Measurements from ENCODE around the gene PRDX6.

PRDX6 gene

DNA sequence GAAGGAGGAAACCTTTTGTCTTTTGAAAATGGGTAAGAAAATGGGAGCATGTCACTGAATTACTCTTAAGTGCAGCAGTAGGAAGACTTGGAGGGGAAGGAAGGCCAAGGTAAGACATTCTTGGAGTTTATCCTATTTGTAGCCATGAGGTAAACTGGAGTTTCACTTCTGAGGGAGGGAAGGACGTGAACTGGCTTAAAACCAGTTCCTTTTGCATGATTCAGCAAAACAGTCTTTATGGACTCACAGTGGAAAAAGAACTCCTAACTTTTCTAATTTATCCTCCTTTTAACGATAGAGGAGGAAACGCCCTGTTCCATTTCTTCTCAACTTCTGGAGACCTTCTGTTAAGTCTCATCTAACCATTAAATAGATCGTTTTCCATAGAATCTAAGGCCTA, 2.5 kb downstream of the PRDX6 start (continued):
- TF ChIP-seq, protein P1, sequence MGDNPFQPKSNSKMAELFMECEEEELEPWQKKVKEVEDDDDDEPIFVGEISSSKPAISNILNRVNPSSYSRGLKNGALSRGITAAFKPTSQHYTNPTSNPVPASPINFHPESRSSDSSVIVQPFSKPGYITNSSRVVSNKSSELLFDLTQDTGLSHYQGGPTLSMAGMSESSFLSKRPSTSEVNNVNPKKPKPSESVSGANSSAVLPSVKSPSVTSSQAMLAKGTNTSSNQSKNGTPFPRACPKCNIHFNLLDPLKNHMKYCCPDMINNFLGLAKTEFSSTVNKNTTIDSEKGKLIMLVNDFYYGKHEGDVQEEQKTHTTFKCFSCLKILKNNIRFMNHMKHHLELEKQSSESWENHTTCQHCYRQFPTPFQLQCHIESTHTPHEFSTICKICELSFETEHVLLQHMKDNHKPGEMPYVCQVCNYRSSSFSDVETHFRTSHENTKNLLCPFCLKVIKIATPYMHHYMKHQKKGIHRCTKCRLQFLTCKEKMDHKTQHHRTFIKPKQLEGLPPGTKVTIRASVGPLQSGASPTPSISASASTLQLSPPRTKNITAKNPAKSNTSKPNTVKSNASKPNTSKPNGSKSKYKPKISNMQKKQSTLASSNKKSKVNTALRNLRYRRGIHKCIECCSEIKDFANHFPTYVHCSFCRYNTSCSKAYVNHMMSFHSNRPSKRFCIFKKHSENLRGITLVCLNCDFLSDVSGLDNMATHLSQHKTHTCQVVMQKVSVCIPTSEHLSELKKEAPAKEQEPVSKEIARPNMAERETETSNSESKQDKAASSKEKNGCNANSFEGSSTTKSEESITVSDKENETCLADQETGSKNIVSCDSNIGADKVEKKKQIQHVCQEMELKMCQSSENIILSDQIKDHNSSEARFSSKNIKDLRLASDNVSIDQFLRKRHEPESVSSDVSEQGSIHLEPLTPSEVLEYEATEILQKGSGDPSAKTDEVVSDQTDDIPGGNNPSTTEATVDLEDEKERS (tag by site-specific recombination; IDR thresholded peaks at IDR 0.05) = no peak

- peaks cover 29 to 72% of the 10 kb centered on the region in 2 experiments for H3K36me3 ChIP-seq (ENCODE audit: control insufficient read depth in 2 of 2, insufficient read depth in 1 of 2, low read length in 2 of 2)
- no peak for TF ChIP-seq ZNF571 (tag by site-specific recombination; IDR thresholded peaks at IDR 0.05)
- TF ChIP-seq ZXDB (tag by site-specific recombination; IDR thresholded peaks at IDR 0.05) = no peak
- no peak for TF ChIP-seq ZNF155 (tag by site-specific recombination; IDR thresholded peaks at IDR 0.05)
- TF ChIP-seq SETDB1 (IDR thresholded peaks at IDR 0.05; ENCODE audit: insufficient read length, low read length) = no peak
- POLR2A ChIA-PET = no interaction called here
Observed at GRCh38 chr1:173481195-173481772, 4.1 kb downstream of the PRDX6 start.

DNA sequence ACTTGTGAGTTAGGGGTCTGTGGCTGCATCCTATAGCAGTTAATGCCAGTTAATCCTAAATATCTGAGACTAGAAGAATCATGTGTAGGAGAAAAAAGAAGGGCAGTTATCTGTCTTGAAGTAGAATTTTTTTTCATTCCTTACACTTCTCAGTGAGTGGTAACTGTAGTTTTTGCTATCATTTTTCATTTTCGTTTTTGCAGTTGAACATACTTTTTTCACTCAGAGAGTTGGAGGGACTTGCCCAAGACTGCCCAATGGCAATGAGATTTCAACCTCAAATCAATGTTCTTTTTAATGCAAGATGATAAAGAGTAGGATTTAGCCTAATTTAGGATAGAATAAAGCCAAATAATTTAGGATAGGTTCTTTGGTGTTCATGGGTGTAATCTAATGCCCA, 5.5 kb downstream of the PRDX6 start:
- Histone ChIP-seq H3K4me3 (ENCODE audit: low read depth, low read length) (no peak overlapping the region), H3K36me3 (ENCODE audit: control insufficient read depth in 2 of 2, insufficient read depth in 1 of 2, low read length in 2 of 2) (peaks cover 43 to 86% of the 10 kb centered on the region in 2 experiments), H3K27ac (ENCODE audit: extremely low read depth, low read depth, low read length) (no peak overlapping the region), H3K4me1 (ENCODE audit: control insufficient read depth, insufficient read depth, low read length) (no peaks in the 10 kb centered on the region), H3K9me3 (ENCODE audit: control insufficient read depth, insufficient read depth, low read depth, low read length) (no peaks in the 10 kb centered on the region)
- no peak for TF ChIP-seq ZNF175 (tag by site-specific recombination; IDR thresholded peaks at IDR 0.05)
- TF ChIP-seq ZSCAN16 (tag by site-specific recombination; IDR thresholded peaks at IDR 0.05) = no peak
- TF ChIP-seq ZNF10 (tag by site-specific recombination; IDR thresholded peaks at IDR 0.05) = no peak
- TF ChIP-seq HOXA7 (CRISPR knock-in tag; IDR thresholded peaks at IDR 0.05; ENCODE audit: borderline replicate concordance) = no peak
- no peak for TF ChIP-seq ZNF621 (tag by site-specific recombination; IDR thresholded peaks at IDR 0.05)
- TF ChIP-seq, protein P2, sequence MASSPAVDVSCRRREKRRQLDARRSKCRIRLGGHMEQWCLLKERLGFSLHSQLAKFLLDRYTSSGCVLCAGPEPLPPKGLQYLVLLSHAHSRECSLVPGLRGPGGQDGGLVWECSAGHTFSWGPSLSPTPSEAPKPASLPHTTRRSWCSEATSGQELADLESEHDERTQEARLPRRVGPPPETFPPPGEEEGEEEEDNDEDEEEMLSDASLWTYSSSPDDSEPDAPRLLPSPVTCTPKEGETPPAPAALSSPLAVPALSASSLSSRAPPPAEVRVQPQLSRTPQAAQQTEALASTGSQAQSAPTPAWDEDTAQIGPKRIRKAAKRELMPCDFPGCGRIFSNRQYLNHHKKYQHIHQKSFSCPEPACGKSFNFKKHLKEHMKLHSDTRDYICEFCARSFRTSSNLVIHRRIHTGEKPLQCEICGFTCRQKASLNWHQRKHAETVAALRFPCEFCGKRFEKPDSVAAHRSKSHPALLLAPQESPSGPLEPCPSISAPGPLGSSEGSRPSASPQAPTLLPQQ (tag by site-specific recombination; IDR thresholded peaks at IDR 0.05) = no peak
- TF ChIP-seq ZFP69B (tag by site-specific recombination; IDR thresholded peaks at IDR 0.05) = no peak
- TF ChIP-seq ZNF785 (tag by site-specific recombination; IDR thresholded peaks at IDR 0.05) = no peak
- TF ChIP-seq BCL11B (tag by site-specific recombination; IDR thresholded peaks at IDR 0.05; ENCODE audit: low read depth) = no peak
- no peak for TF ChIP-seq WT1 (tag by site-specific recombination; IDR thresholded peaks at IDR 0.05)
- TF ChIP-seq, protein P3, sequence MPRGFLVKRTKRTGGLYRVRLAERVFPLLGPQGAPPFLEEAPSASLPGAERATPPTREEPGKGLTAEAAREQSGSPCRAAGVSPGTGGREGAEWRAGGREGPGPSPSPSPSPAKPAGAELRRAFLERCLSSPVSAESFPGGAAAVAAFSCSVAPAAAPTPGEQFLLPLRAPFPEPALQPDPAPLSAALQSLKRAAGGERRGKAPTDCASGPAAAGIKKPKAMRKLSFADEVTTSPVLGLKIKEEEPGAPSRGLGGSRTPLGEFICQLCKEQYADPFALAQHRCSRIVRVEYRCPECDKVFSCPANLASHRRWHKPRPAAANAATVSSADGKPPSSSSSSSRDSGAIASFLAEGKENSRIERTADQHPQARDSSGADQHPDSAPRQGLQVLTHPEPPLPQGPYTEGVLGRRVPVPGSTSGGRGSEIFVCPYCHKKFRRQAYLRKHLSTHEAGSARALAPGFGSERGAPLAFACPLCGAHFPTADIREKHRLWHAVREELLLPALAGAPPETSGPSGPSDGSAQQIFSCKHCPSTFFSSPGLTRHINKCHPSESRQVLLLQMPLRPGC (tag by site-specific recombination; IDR thresholded peaks at IDR 0.05) = no peak
- TF ChIP-seq ZNF37A (tag by site-specific recombination; IDR thresholded peaks at IDR 0.05) = no peak
- TF ChIP-seq, protein P4, sequence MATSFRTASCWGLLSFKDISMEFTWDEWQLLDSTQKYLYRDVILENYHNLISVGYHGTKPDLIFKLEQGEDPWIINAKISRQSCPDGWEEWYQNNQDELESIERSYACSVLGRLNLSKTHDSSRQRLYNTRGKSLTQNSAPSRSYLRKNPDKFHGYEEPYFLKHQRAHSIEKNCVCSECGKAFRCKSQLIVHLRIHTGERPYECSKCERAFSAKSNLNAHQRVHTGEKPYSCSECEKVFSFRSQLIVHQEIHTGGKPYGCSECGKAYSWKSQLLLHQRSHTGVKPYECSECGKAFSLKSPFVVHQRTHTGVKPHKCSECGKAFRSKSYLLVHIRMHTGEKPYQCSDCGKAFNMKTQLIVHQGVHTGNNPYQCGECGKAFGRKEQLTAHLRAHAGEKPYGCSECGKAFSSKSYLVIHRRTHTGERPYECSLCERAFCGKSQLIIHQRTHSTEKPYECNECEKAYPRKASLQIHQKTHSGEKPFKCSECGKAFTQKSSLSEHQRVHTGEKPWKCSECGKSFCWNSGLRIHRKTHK (tag by site-specific recombination; IDR thresholded peaks at IDR 0.05) = no peak
- TF ChIP-seq ZNF202 (tag by site-specific recombination; IDR thresholded peaks at IDR 0.05; ENCODE audit: borderline replicate concordance) = no peak
- POLR2A ChIA-PET = no interaction called here
- CTCF ChIA-PET = no interaction called here

More at GRCh38 chr1:173481195-173481772, 4.1 kb downstream of the PRDX6 start:
- H3K4me1 ChIP-seq (ENCODE audit: control insufficient read depth, insufficient read depth, low read length) = no peaks in the 10 kb centered on the region
- no peak overlapping the region for H3K27ac ChIP-seq (ENCODE audit: extremely low read depth, low read depth, low read length)
- CTCF ChIA-PET = interaction anchor here (0.5 to 0.6 kb wide), 2 partner anchors 641 to 737 kb away, joined by 3 read pairs; no protein-coding TSS in a partner anchor
- H3K4me3 ChIP-seq (ENCODE audit: low read depth, low read length) = no peak overlapping the region
- no peaks in the 10 kb centered on the region for H3K9me3 ChIP-seq (ENCODE audit: control insufficient read depth, insufficient read depth, low read depth, low read length)
